ENCODE results near the gene PNMA6F.
"Not testable (repeated sequence)": the region's sequence is repeated elsewhere in the genome, so short reads cannot be mapped to it uniquely, and the experiment has no call there.

PNMA6F gene

DNA sequence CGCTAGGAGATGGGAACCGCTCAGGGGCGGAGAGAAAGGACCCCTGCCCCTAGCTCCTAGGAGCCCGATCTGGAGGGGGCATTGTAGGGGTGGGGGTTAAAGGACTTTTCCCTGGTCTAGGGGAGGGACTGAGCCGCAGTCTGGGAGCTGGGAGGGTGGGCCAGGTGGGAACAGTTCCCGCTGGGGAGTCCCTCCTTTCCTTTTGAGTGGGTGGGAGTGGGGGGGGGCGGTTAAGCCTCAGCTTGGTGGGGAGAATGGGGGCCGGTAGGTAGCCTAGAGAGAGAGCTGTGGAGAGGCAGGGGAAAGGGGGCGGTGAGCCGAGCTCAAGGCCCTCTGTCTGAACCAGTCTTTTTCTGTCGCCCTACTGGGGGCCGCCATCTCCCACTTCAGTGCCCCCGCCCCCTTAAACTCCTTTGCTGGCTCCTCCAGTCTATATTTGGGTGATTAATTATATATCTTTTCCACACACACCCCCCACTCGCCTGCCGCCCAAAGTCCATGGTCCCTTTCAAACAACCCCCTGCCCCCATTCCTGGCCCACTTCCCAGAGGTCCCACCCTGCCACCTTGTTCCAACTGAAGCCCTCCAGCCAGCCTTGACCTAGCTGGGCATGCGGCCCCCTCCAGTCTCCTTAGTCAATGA lies 13.2 kb upstream of the PNMA6F start:
- DNase-seq (ENCODE audit: low read depth in 2 of 2) = no peak

DNA sequence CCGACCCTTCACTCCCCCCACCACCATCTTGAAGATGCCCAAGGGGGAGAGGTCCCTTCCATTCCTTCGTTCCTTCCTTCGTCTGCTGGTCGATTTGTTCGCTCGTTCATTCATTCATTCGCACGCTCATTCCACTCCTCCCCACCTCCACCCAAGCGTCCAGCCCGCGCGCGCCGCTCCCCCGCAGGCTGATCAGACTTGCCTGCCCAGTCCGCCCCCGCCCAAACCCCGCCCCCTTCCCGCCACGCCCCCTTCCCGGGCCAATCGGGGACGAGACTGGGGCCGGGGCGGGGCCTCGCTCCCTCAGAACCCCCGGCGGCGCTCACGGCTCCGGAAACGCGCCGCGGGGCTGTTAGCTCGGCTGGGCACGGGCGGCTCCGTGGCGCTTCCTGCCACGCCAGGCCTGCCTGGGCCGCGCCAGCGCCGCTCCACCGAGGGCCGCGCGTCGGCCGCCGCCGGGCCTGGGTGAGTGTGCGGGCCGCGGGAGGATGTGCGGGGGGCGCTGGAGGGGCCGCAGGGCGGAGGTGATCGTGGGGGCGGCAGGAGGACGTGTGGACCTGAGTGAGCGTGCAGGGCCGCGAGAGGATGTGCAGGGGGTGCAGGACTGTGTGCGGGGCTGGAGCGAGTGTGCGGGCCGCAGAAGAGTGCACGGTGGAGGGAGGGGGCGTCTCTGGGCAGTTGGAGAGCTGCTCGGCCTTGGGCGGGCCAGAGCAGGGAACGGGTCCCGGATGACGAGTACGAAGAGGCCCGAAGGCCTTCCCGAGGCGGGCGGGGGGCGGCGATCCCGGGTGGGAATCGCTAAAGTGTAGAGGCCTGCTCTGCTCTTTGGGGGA lies 12.5 kb upstream of the PNMA6F start, which contains the start of gene ZNF275:
Gene ZNF275, plus strand, starts transcription at position 333 of the 833 bp plus-strand sequence. CDS start 2,527 bp downstream, outside the sequence.
- peak; percentile 53 to 55 for DNase-seq (ENCODE audit: low read depth in 2 of 2)

DNA sequence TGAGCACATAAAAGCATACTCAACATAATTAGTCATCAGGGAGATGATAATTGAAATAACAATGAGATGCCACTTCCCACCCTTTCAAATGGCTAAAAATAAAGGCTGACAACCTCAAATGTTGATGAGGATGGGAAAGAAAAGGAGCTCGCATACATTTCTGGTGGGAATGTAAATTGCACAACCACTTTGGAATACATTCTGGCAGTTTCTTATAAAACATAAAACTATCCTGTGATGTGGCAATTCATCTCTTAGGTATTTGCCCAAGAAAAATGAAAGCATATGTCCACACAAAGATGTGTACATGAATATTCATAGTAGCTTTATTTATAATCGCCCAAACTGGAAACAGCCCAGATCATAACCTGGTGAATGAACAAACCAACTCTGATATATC lies 11.7 kb upstream of the PNMA6F start:
- DNase-seq (ENCODE audit: low read depth in 2 of 2) = peak; percentile 53 to 59

DNA sequence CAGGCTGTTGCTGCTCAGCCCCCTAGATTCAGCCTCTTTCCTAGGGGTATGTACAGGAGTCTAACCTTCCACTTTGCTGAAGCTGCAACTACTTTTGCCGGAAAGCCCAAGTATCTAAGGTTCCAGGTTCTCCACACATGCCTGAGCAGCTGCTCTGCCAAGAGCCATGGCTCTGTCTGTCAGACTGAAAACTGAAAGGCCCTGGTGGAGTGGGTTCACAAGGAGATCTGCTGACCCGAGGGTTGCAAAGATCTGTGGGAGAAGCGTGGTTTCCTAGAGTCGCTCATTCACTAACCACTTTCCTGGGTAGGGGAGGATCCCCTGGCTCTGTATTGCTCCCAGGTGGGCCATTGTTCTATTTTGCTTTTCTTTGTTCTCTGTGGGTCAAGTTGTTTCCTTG lies 6.0 kb upstream of the PNMA6F start:
- no peak for DNase-seq (ENCODE audit: low read depth in 2 of 2)

DNA sequence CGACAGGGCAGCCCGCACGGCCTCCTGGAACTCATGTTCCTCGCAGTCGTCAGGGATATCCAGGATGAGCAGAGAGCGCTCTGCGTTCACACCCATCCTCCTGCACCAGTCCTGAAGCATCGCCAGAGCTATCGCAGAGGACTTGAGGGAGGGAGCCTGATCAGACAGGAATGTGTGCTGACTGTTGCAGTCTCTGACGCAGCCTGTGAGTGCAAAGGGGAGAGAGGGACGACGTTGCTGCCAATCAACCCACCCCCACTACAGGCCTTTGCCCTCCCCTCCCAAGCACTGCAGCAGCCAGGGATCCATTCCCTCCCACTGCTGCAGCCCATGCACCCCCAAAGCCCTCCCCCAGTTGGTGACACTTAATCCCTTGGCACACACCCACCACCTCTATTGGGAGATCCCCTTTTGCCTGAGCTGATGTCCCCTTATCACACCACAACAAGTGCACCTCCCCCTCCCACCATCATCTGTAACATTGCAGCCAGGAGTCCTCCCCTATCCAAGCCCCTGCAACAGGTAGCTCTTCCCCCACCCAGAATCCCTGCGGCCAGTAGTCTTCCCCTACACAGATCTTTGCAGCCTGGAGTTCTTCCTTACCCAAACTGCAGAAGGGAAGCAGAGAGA lies 897 bp downstream of the PNMA6F start:
- DNase-seq (ENCODE audit: low read depth in 2 of 2) = no peak

DNA sequence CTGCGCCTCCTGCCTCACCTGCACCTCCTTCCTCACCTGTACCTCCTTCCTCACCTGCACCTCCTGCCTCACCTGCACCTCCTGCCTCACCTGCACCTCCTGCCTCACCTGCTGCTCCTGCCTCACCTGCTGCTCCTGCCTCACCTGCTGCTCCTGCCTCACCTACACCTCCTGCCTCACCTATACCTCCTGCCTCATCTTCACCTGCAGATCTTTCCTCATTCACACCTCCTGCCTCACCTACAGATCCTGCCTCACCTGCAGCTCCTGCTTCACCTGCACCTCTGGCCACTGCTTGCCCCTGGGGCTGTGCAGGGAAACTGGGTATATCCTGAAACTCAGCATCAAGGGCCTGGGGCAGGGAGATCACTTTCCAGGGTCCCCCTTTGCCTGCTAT lies 1.5 kb downstream of the PNMA6F start:
- DNase-seq (ENCODE audit: low read depth in 2 of 2) = not testable (repeated sequence)

DNA sequence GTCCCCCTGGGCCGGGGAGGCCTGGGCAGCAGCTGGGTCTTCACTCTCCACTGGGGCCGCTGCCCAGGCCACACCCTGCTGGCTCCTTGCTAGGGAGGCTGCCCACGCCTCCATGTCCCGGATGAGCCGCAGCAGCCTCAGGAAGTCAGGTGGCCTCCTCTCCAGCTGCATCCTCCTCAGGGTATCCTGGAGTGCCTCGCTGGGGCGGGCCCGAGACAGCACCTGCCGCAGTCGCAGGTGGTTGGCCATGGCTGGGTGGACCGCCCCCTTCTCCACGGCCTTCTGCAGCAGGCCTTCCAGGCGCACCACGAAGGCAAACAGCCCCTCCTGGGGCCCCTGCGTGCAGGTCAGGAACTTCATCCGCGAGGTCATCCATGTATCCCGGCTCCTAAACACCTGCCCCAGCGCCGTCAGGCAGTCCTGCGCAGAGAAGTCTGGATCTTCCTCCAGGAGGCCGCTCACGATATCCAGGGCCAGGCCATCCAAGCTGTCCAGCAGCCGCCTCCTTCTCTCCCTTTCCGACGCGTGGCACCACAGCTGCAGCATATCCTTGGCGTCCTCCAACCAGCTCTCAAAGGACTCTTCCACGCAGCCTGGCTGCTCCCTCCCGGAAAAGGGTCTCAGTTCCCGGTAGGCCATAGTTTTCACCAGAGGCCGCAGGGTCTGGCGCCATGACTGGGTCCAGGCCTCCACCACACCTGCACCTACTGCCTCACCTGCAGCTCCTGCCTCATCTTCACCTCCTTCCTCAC lies 2.1 kb downstream of the PNMA6F start:
- no peak for DNase-seq (ENCODE audit: low read depth in 2 of 2)

DNA sequence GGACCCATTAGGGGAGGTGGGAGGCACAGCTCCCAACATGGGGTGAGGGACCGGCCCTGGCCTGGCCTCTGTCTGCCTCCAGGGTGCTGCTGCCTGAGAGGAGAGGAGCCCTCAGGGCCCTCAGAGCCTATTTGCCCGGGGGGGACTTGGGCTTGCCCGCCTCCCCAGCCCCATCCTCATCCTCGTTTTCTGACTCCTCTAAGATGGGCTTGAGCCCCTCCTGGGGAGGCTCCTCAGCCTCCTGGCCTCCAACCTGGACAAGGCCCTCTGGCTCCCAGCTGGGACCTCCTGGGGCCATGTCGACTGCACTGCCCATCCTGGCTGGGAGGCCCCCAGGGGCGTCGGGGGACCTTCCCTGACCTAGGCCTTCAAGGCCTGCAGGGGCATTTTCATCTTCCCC lies 2.8 kb downstream of the PNMA6F start:
- DNase-seq (ENCODE audit: low read depth in 2 of 2) = no peak

DNA sequence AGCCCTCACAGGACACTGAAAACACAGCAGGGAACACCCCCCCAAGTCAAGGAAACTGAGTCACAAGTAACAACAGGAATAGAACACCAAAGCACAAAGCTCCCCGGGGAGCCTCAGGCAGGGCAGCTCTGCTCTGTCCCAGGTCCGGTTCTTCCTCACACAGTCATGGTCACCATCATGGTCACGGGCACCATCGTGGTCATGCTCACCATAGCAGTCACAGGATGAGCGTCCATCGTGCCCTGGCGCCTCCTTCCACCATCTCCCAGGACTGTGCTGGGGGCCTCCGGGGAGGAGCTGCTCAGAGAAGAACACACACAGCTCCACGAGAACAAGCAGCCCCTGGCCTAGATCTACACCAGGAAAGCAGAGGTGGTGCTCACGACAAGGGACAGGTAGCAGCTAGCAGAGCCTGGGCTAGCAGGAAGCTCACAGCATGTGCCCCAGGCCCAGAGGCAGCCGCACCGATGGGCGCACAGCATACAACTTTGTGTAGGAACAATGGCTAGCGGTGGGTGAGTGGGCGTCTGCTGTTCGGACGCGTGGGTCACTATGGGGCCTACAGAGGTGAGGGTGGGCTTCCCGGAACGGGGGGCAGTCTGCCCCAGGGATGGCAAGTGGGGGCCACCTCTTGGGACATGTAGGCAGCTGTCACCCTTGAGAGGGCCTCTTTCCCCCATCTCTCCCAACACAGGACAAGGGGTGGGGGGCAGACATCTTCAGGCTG lies 3.4 kb downstream of the PNMA6F start:
- no peak for DNase-seq (ENCODE audit: low read depth in 2 of 2)

DNA sequence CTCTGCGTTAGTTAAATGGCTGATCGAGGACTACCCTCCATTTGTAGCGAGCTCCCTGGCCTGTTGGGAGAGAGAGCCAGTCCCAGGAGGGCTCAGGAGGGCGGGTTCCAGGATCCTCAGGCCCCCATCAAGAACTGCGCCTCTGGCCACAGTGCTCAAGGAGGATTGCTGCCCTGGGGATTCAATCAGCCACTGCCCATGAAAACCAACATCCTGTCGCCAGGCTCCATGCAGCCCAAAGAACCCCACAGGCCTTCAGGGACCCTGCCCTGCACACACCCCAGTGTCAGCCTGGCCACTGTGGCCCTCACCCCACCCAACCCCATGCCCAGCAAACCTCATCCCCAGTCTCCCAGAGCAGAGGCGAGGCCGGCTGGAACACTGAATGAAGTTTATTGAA lies 4.3 kb downstream of the PNMA6F start:
- no peak for DNase-seq (ENCODE audit: low read depth in 2 of 2)

DNA sequence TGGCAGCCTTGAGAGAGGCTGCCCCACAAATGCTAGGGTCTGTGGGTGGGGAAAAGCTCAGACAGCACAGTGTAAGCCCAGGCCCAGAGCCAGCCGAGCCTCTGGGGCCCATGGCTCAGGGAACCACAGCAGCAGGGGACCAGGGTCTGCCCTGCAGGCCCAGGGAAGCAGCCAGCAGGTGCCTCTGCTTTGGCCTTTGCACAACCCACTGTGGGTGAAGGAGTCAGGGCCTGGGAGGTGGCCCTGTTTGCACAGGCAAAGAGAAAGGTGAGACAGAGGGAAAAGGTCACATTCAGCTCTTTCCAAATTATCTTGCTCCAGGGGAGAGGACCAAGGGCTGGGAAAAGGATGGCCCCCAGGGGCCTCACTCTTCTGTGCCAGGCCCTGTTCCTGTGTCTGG lies 8.7 kb downstream of the PNMA6F start:
- no peak for DNase-seq (ENCODE audit: low read depth in 2 of 2)

DNA sequence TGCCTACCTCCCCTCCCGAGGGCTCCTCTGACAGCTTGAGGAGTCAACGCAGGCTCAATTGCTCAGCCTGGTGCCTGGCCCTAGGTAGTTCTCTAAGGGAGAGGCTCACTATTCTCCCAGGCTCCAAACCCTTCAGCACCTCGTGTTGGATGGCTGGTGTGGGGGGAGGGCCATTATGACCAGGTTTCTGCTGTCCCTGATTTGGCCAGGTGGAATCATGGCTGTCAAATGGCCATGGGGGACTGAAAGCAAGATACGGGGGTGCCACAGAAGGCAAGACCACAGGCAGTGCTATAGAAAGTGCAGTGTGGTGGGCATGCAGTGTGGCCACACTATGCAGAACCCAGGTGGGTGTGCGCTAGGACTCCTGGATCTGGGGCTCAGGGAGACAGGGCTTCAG lies 9.5 kb downstream of the PNMA6F start:
- DNase-seq (ENCODE audit: low read depth in 2 of 2) = no peak

DNA sequence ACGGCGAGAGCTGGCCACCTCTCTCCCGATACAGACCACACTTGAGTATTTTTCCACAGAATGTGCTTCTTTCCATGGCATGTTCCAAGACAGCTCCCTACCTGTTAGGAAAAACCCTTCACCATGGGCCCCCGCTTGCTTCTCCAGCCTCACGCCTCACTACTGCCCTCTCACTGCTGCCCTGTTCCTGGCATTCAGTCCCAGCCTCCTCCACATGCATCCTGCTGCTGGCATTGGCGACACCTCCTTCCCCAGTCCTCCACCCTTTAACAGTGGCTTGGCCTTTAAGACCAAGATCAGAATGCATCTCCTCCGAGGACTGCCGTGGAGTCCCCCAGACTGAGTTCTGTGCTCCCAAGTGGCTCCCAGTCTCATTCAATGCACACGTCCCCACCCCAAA lies 10.7 kb downstream of the PNMA6F start:
- DNase-seq (ENCODE audit: low read depth in 2 of 2) = no peak

DNA sequence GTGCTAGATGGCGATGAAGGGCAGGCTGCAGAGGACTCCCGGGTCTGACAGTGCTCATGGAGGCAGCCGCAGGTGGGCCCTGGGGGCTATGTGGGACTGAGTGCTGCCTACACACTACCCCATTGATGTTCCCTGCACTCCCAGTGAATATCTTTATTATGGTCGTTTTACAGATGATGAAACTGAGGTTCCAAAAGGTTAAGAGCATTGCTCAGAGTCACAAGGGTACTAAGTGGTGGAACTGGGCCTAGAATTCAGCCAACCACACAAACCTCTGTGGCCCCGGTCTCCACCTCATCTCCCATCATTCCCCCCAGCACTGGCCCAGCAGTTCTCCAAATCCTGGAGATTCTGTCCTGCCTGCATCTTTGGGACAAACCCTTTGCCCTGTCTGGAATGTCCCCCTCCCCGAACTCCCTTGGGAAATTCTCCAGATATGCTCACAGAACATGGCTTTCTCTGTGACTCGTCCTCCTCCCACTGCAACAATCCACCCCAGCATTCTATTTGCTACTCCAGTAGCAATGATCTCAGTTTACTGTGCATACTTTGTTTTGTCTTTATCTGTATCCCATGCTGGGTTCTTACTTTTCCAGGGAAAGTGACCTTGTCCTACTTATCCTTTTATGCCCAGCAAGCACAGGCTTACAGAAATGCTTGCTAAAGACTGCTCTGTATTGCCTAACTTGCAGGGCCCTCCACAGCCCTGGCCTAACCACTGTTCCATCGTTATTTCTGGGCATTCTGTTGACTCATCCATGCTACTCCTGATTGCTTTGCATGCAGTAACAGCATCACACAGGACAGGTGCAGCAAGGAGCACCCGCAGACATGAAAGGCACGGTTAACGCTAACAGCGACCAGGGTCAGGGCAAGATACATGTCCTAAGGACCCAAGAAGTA lies 14.0 kb downstream of the PNMA6F start:
- DNase-seq (ENCODE audit: low read depth in 2 of 2) = no peak

DNA sequence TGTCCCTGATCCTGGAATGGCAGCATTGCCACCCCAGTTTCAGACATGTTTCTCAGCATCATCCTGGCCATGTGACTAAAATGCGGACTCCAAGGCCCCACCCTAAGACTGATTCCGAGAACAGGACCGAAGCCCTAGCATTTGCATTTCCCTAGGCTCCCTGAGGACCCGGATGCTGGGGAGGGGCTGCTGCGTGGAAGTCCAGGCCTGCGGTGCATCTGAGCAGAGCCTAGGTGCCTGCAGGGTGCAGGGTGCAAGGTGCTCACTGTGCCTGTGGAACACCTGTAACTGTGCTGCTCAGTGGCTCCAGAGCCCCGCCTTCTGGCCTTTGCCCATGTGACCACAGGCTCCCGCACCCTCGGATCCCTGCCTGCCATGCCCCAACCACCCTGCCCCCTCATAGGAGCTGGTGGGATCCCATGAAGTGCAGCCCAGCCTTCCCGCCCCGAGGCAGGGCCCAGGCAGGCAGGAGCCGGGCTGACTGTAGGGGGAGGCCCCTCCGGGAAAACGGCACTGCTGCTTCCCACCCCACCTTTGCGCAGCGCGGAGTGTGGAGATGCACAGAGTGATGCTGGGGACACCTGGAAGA lies 14.9 kb downstream of the PNMA6F start:
- no peak for DNase-seq (ENCODE audit: low read depth in 2 of 2)

DNA sequence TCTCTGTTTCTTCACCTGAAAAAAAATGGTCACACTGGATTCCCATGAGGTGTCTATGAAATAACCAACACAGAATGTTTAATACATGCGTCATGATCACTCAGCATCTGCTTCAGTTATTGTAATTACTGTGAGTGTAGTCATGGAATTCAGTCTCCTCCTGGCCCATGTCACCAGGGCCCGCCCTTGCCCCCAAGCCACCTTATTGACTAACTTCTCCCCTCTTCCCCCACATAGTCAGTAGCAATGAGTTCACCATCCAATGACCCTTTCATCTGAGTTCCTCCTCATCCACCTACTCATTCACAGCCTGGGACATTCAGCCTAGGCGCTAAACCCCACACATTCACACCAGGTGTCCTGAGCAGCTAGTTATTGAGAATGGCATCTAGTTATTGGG lies 15.6 kb downstream of the PNMA6F start:
- no peak for DNase-seq (ENCODE audit: low read depth in 2 of 2)

DNA sequence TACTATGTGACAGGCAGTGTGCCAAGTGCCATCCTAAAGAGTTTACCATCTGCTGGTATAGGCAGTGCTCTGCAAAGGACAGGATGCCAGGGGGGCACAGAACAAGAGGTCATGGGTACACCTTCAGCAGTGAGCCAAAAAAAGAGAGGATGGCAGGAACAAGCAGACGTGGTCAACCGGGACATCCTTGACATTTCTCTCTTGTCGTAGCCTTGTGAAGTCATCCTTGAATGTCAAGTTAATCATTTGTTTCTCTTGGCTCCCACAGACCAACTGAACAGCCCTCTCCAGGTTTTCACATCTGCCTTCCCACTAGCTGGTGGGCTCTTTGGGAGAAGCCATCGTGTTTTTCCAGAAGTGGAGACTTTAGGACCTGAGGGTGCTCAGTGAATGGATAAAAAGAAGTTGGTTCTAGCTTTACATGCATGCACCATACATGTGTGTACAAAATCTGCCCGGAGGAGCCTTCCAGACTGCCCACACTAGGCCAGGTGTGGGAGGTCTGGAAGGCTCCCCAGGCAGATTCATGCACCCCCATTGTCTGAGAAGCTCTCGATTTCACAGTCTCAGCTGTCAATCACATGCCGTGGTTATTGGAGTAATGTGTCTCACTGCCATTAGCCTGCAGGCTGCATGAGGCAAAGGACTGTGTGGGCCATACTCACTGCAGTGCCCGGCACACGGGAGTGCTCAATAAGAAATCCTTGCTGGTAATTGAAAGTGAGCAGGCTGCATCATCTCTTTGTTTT lies 16.4 kb downstream of the PNMA6F start:
- DNase-seq (ENCODE audit: low read depth in 2 of 2) = no peak

DNA sequence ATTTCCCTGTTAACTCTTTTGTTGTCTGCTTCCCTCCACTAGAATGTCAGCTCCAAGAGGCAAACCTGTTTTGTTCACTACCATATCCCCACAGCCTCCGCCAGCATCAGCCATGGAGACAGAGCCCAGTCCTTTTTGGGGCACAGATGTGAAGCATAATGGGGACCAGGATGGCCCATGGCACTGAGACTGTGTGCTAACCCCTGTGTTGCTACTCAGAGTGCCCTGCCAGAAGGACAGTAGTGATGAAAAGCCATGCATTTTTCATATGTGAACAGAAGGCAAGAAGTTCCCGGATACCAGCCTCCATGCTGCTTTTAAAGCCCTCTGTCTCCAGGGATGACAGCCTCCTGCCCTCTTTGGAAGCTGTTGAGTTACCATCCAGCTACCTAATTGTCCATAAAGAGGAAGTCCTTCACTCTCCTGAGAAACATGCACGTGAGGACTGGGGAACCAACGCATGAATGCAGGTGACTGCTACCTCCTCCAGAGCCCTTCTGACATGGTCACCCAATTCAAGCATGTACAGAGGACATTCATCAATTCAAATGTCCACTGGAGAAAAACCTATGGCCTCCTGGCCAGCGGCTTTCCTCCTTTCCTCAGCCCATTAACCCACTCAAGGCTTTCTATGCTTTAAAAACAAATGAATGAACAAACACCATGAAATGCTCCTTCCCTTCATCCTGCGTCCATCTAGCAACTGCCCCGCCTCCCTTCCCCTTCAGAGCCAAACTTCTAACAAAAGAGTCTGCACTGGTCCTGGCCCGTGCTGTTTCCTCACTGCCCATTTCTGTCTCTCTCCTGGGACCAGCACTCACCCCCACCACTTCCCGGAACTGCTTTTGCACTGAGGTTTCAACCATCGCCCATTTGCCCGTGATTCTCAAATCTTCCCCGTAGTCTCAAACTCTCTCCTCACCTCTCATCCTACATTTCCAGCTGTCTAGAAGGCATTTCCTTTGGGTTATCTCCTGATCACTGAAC lies 18.0 kb downstream of the PNMA6F start:
- DNase-seq (ENCODE audit: low read depth in 2 of 2) = no peak
